HepG2 (cell line): Measurements from ENCODE around the gene FHL5.
"Not testable (repeated sequence)": the region's sequence is repeated elsewhere in the genome, so short reads cannot be mapped to it uniquely, and the experiment has no call there.

ENCODE experiments used
- NCOR1 ChIP-seq: fragments of 200-600 bp; sonication (generic); IDR thresholded peaks from 2 replicates; pipeline ENCODE4 v1.7.0; 2017; ENCODE audit warnings: antibody characterized with exemption, low read length, borderline replicate concordance
- SP1 ChIP-seq, 2 experiments: fragments of 450-650 bp in 1 of 2; sonication (generic) in 1 of 2; formaldehyde crosslinking in 1 of 2; IDR thresholded peaks; 2 replicates each; pipeline versions ENCODE4 v1.4.0 to v1.6.1; 2016 to 2020; ENCODE audit warnings: missing genetic modification reagents in 1 of 2
- TBP ChIP-seq: sonication (generic); formaldehyde crosslinking; IDR thresholded peaks from 2 replicates; pipeline ENCODE4 v1.5.0; 2020; ENCODE audit warnings: missing genetic modification reagents
- ZNF256 ChIP-seq: sonication (generic); formaldehyde crosslinking; conservative IDR thresholded peaks from 2 replicates; pipeline ENCODE4 v1.4.0; 2020; ENCODE audit warnings: missing genetic modification reagents
- TF ChIP-seq, protein P1 (sequence below): sonication (generic); formaldehyde crosslinking; IDR thresholded peaks from 2 replicates; pipeline ENCODE4 v1.5.0; 2020; ENCODE audit warnings: mild to moderate bottlenecking, missing genetic modification reagents, moderate library complexity
- TF ChIP-seq, protein P2 (sequence below): sonication (generic); formaldehyde crosslinking; conservative IDR thresholded peaks from 2 replicates; pipeline ENCODE4 v1.4.0; 2020; ENCODE audit warnings: missing genetic modification reagents
- TF ChIP-seq, protein P3 (sequence below): sonication (generic); formaldehyde crosslinking; IDR thresholded peaks from 2 replicates; pipeline ENCODE4 v1.4.0; 2020; ENCODE audit warnings: missing genetic modification reagents, mild to moderate bottlenecking, borderline replicate concordance

DNA sequence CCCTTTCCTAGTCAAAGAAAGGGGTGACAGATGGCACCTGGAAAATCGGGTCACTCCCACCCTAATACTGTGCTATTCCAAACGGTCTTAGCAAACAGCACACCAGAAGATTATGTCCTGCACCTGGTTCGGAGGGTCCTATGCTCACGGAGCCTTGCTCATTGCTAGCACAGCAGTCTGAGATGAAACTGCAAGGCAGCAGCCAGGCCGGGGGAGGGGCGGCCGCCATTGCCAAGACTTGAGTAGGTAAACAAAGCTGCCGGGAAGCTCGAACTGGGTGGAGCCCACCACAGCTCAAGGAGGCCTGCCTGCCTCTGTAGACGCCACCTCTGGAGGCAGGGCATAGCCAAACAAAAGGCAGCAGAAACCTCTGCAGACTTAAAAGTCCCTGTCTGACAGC lies 75.1 kb downstream of the FHL5 start:
- TF ChIP-seq, protein P1, sequence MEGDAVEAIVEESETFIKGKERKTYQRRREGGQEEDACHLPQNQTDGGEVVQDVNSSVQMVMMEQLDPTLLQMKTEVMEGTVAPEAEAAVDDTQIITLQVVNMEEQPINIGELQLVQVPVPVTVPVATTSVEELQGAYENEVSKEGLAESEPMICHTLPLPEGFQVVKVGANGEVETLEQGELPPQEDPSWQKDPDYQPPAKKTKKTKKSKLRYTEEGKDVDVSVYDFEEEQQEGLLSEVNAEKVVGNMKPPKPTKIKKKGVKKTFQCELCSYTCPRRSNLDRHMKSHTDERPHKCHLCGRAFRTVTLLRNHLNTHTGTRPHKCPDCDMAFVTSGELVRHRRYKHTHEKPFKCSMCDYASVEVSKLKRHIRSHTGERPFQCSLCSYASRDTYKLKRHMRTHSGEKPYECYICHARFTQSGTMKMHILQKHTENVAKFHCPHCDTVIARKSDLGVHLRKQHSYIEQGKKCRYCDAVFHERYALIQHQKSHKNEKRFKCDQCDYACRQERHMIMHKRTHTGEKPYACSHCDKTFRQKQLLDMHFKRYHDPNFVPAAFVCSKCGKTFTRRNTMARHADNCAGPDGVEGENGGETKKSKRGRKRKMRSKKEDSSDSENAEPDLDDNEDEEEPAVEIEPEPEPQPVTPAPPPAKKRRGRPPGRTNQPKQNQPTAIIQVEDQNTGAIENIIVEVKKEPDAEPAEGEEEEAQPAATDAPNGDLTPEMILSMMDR: not testable (repeated sequence)
- not testable (repeated sequence) for TF ChIP-seq NCOR1; SP1 (IDR thresholded peaks at IDR 0.05); SP1 (CRISPR knock-in tag; IDR thresholded peaks at IDR 0.05); ZNF256 (CRISPR knock-in tag); TBP (CRISPR knock-in tag)
- TF ChIP-seq, protein P2, sequence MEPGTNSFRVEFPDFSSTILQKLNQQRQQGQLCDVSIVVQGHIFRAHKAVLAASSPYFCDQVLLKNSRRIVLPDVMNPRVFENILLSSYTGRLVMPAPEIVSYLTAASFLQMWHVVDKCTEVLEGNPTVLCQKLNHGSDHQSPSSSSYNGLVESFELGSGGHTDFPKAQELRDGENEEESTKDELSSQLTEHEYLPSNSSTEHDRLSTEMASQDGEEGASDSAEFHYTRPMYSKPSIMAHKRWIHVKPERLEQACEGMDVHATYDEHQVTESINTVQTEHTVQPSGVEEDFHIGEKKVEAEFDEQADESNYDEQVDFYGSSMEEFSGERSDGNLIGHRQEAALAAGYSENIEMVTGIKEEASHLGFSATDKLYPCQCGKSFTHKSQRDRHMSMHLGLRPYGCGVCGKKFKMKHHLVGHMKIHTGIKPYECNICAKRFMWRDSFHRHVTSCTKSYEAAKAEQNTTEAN (CRISPR knock-in tag): not testable (repeated sequence)
- TF ChIP-seq, protein P3, sequence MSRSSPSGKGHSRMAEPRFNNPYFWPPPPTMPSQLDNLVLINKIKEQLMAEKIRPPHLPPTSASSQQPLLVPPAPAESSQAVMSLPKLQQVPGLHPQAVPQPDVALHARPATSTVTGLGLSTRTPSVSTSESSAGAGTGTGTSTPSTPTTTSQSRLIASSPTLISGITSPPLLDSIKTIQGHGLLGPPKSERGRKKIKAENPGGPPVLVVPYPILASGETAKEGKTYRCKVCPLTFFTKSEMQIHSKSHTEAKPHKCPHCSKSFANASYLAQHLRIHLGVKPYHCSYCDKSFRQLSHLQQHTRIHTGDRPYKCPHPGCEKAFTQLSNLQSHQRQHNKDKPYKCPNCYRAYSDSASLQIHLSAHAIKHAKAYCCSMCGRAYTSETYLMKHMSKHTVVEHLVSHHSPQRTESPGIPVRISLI (CRISPR knock-in tag): not testable (repeated sequence)
